Suprapubic skin (tissue), 4 donors: ENCODE measurements around the gene RAB6C. TPM values are rescaled to one million over a fixed set of nuclear protein-coding genes. Genes with fewer than 3 reads are reported as not detected.
"Not testable (repeated sequence)": the region's sequence is repeated elsewhere in the genome, so short reads cannot be mapped to it uniquely, and the experiment has no call there.

Experiments used
- DNase-seq, 2 donors: peaks; one replicate each; pipeline ENCODE4 v3.0.0-alpha.2; 2019; ENCODE audit warnings: low spot score in 2 of 2
- H3K27ac ChIP-seq: fragments of 200-600 bp; sonication (generic); one replicate; pipeline ENCODE4 v1.5.1; 2019
- H3K27me3 ChIP-seq: fragments of 200-600 bp; sonication (generic); one replicate; pipeline ENCODE4 v1.5.1; 2019
- H3K36me3 ChIP-seq: fragments of 200-600 bp; sonication (generic); one replicate; pipeline ENCODE4 v1.5.1; 2019
- H3K4me1 ChIP-seq: fragments of 200-600 bp; sonication (generic); one replicate; pipeline ENCODE4 v1.5.1; 2019
- H3K4me3 ChIP-seq: fragments of 200-600 bp; sonication (generic); one replicate; pipeline ENCODE4 v1.5.1; 2019; ENCODE audit warnings: mild to moderate bottlenecking
- H3K9me3 ChIP-seq: fragments of 200-600 bp; sonication (generic); one replicate; pipeline ENCODE4 v1.5.1; 2019
- CTCF ChIP-seq, 2 donors: fragments of 200-600 bp in 1 of 2; fragments of 450-650 bp in 1 of 2; sonication (generic) in 1 of 2; IDR thresholded peaks; one replicate each; pipeline ENCODE4 v1.5.1; 2016 to 2019; ENCODE audit warnings: antibody characterized with exemption in 2 of 2, mild to moderate bottlenecking in 1 of 2, moderate library complexity in 1 of 2
- EP300 ChIP-seq: sonication (generic); formaldehyde crosslinking; IDR thresholded peaks from one replicate; pipeline ENCODE4 v1.6.1; 2017; ENCODE audit warnings: antibody characterized with exemption
- POLR2A ChIP-seq, 2 donors: fragments of 450-650 bp; IDR thresholded peaks; one replicate each; pipeline ENCODE4 v1.6.1; 2017; ENCODE audit warnings: antibody characterized with exemption in 2 of 2, mild to moderate bottlenecking in 2 of 2, moderate library complexity in 2 of 2
- POLR2AphosphoS5 ChIP-seq, 3 donors: sonication (generic); formaldehyde crosslinking; IDR thresholded peaks; one replicate each; pipeline ENCODE4 v1.6.1; 2017; ENCODE audit warnings: antibody characterized with exemption in 3 of 3
- WGBS: methylation state at CpG from one replicate; pipeline ENCODE4 v1.1.5; 2018; 5-methylcytosine and 5-hydroxymethylcytosine counted together
- total RNA-seq, 4 donors: library from RNA; depleted of rRNA; stranded (reverse); fragments of >200 nt; gene quantifications; one replicate each; pipeline ENCODE4 v1.1.0, GENCODE V29; 2016

The RAB6C gene
- total RNA-seq, 4 donors from 2014 or later = 0.40 TPM; not detected in 3

DNA sequence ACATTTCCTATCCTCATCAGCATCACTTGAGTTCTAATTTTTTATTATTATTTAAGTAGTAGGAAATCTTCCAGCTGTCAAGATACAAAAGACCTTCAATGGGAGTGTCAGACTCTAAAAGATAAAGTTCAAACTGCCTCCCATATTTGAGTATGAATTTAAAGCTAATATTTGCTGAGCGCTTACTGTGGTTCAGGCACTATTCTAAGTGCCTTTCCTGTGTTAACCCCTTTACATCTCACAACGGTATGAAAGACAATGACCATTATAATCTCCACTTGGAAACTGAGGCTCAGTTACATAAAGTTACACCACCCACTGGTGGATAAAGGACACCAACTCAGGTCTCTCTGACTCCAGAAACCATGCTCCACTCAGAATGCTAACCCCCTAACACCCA lies 39.9 kb downstream of the RAB6C start:
- 81% methylated on average over 2 of the region's 2 CpGs for WGBS
- H3K9me3 ChIP-seq = no peaks in the 10 kb centered on the region
- no peak overlapping the region for H3K4me3 ChIP-seq
- DNase-seq = no peak
- no peaks in the 10 kb centered on the region for H3K4me1 ChIP-seq
- H3K36me3 ChIP-seq = no peaks in the 10 kb centered on the region
- peaks cover 4% of the 10 kb centered on the region for H3K27me3 ChIP-seq
- TF ChIP-seq POLR2A (IDR thresholded peaks at IDR 0.05) = no peak
- no peak for TF ChIP-seq POLR2AphosphoS5 (IDR thresholded peaks at IDR 0.05)
- no peak for TF ChIP-seq EP300
- TF ChIP-seq CTCF (IDR thresholded peaks at IDR 0.05) = no peak
- no peak overlapping the region for H3K27ac ChIP-seq

DNA sequence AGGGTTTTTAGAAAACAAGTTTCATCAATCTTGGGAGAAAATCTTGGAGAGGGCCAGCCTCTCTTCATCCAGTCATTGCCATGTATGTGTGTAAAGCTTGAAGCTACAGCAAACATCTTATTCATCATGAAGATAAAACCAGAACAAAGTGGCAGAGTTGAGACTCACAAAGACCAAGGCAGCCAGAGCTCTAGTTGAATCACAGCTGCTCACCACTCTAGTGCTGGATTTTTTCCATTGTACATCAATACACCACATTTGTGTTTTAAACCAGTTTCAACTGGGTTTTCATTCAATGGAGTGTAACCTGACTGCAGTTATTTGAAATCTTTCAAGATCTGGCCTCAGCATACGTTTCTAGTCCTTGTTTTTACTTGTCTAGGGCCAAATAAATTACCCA lies 40.6 kb downstream of the RAB6C start:
- H3K36me3 ChIP-seq, H3K4me1 ChIP-seq, H3K9me3 ChIP-seq, DNase-seq, H3K27me3 ChIP-seq, H3K27ac ChIP-seq, H3K4me3 ChIP-seq: not testable (repeated sequence)
- WGBS = 14% methylated on average over 1 of the region's 1 CpG

GRCh38 chr2:130025931-130026330 lies 46.5 kb downstream of the RAB6C start:
- H3K9me3 ChIP-seq, H3K4me1 ChIP-seq: not testable (repeated sequence)
- 86% methylated on average over 1 of the region's 1 CpG for WGBS

More at GRCh38 chr2:130025931-130026330, 46.5 kb downstream of the RAB6C start:
- not testable (repeated sequence) for H3K36me3 ChIP-seq, H3K4me3 ChIP-seq, H3K27ac ChIP-seq, H3K27me3 ChIP-seq, DNase-seq

Other genes with a start within 250 kb of the RAB6C start
- not detected for gene POTEF, start 149.6 kb downstream of the RAB6C start, total RNA-seq
- gene CCDC74B, start 165.4 kb downstream of the RAB6C start, total RNA-seq = 1 to 10 TPM in 3 of 4 donors, under 1 TPM in 1; 0.96 to 2.3 (median 1.3) TPM
- 100 to 1,000 TPM in 1 of 4 donors, 10 to 100 TPM in 3; 52.7 to 140 (median 65.0) TPM for gene SMPD4, start 201.9 kb downstream of the RAB6C start, total RNA-seq
- 100 to 1,000 TPM in 2 of 4 donors, 10 to 100 TPM in 2; 66.4 to 113 (median 103) TPM for gene MZT2B, start 202.6 kb downstream of the RAB6C start, total RNA-seq
- not detected for gene TUBA3E, start 218.8 kb downstream of the RAB6C start, total RNA-seq